K562 (cell line): ENCODE data around the gene CXCL14. TPM values are rescaled to one million over a fixed set of nuclear protein-coding genes. Genes with fewer than 3 reads are reported as not detected.
A peak's percentile ranks its signal among the peaks of the same experiment; 100 is the strongest.

ENCODE experiments used
- ARID1B ChIP-seq: fragments of 450-650 bp; IDR thresholded peaks from 2 replicates; pipeline ENCODE4 v1.6.1; 2016; ENCODE audit warnings: antibody characterized with exemption, mild to moderate bottlenecking, inconsistent platforms
- CBFA2T2 ChIP-seq: fragments of 450-650 bp; conservative IDR thresholded peaks from 2 replicates; pipeline ENCODE4 v1.6.1; 2017; ENCODE audit warnings: mild to moderate bottlenecking
- CBFA2T3 ChIP-seq: fragments of 450-650 bp; IDR thresholded peaks from 2 replicates; pipeline ENCODE4 v1.6.1; 2017
- DPF2 ChIP-seq: fragments of 450-650 bp; IDR thresholded peaks from 2 replicates; pipeline ENCODE4 v1.6.1; 2016
- EGR1 ChIP-seq: fragments of 450-650 bp; conservative IDR thresholded peaks from 2 replicates; pipeline ENCODE4 v1.6.1; 2017; ENCODE audit warnings: mild to moderate bottlenecking
- EP300 ChIP-seq: IDR thresholded peaks from 2 replicates; pipeline ENCODE4 v1.6.1; 2012; ENCODE audit warnings: low read length, improper control_type of control experiment
- FOSL1 ChIP-seq: fragments of 200-800 bp; sonication (Bioruptor generic); conservative IDR thresholded peaks from 2 replicates; pipeline ENCODE4 v1.6.1; 2016; ENCODE audit warnings: missing genetic modification characterization, missing compliant biosample characterization
- GATA2 ChIP-seq: sonication (generic); formaldehyde crosslinking; IDR thresholded peaks from 2 replicates; pipeline ENCODE4 v1.4.0; 2020; ENCODE audit warnings: mild to moderate bottlenecking, missing genetic modification reagents
- KLF16 ChIP-seq: IDR thresholded peaks from 2 replicates; pipeline ENCODE4 v1.6.1; 2016; ENCODE audit warnings: antibody characterized with exemption
- MTA2 ChIP-seq: fragments of 450-650 bp; IDR thresholded peaks from 2 replicates; pipeline ENCODE4 v1.6.1; 2016; ENCODE audit warnings: low read depth
- SMAD3 ChIP-seq: fragments of 450-650 bp; formaldehyde crosslinking; conservative IDR thresholded peaks from 2 replicates; pipeline ENCODE4 v1.4.0; 2020; ENCODE audit warnings: mild to moderate bottlenecking
- SMARCA4 ChIP-seq: fragments of 450-650 bp; IDR thresholded peaks from 2 replicates; pipeline ENCODE4 v1.6.1; 2016
- TEAD4 ChIP-seq, 2 experiments: sonication (generic) in 1 of 2; formaldehyde crosslinking in 1 of 2; IDR thresholded peaks; 2 replicates each; pipeline versions ENCODE4 v1.6.1 to v1.8.0; 2012 to 2022; ENCODE audit warnings: borderline replicate concordance in 1 of 2, inconsistent platforms in 1 of 2, low read length in 1 of 2, mild to moderate bottlenecking in 1 of 2, missing genetic modification reagents in 1 of 2
- ZKSCAN8 ChIP-seq: fragments of 200-800 bp; sonication (Bioruptor generic); IDR thresholded peaks from 2 replicates; pipeline ENCODE4 v1.6.1; 2016; ENCODE audit warnings: missing genetic modification characterization, missing compliant biosample characterization
- polyA plus RNA-seq, 8 experiments: library from polyadenylated mRNA; depleted of rRNA in 4 of 8; stranded (reverse) in 5 of 8; unstranded in 3 of 8; fragments of >200 nt; fragmentation: Nextera tagmentation in 2 of 8; fragmentation: Illumina TruSeq in 1 of 8; extraction: Ambion mirVana in 2 of 8; extraction: Trizol in 1 of 8; gene quantifications; 2 replicates each; pipeline versions ENCODE4 v1.2.1 to v1.2.3, GENCODE V29; 2011 to 2014; ENCODE audit warnings: inconsistent platforms in 1 of 8, missing spikeins in 1 of 8
- total RNA-seq, 7 experiments: library from RNA; depleted of rRNA in 6 of 7; stranded (reverse); fragments of >200 nt in 6 of 7; fragmentation: Illumina TruSeq in 2 of 7; extraction: Trizol in 2 of 7; gene quantifications; 2 replicates each; pipeline versions ENCODE4 v1.2.1 to v1.2.3, GENCODE V29; 2011 to 2021; ENCODE audit warnings: low replicate concordance in 1 of 7
- TF ChIP-seq, protein P1 (sequence below), 2 experiments: fragments of 450-650 bp in 1 of 2; sonication (generic) in 1 of 2; formaldehyde crosslinking in 1 of 2; IDR thresholded peaks in 1 of 2; conservative IDR thresholded peaks in 1 of 2; 2 replicates each; pipeline versions ENCODE4 v1.6.1 to v1.8.1; 2016 to 2023; ENCODE audit warnings: mild to moderate bottlenecking in 2 of 2, moderate library complexity in 2 of 2, inconsistent platforms in 1 of 2, missing genetic modification reagents in 1 of 2
- TF ChIP-seq, protein P2 (sequence below): fragments of 450-650 bp; IDR thresholded peaks from 2 replicates; pipeline ENCODE4 v1.6.1; 2018; ENCODE audit not compliant: partially characterized antibody

Gene CXCL14
- total and polyA plus RNA-seq, 9 of the 15 experiments (the other 6 are each of a cell fraction or from before 2014, with no cell fraction given), result not detected

DNA sequence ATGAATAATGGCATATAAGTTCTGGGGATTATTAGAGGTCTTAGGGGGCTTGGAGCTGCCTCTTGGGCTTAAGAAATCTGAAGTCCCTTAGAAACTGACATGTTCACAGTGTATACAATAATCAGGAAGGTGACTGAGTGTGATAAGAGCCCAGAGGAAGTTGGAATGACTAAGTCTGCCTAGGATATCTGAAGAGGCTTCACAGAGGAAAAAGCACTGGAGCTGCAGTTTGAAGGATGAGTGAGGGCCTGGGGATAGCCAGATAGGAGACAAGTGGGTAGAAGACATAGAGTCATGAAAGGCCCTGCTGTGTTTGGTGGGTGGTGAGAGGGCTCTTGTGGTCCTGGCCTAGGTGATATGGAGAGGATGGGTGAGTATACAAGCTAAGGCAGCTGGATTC is 51.9 kb downstream of the CXCL14 start (continued):
- TF ChIP-seq KLF16, result peak; percentile 43; the same call in 1 of the 2 replicates
- peak; percentile 67; the same call in 1 of the 2 replicates for TF ChIP-seq SMARCA4
- peak; percentile 85 for TF ChIP-seq ARID1B
- peak; percentile 89 for TF ChIP-seq CBFA2T3
- TF ChIP-seq TEAD4 (IDR thresholded peaks at IDR 0.05; ENCODE audit: low read length), result peak; percentile 64; the same call in 1 of the 2 replicates
- TF ChIP-seq TEAD4 (CRISPR knock-in tag; IDR thresholded peaks at IDR 0.05; ENCODE audit: borderline replicate concordance), result no peak
- TF ChIP-seq EGR1, result 0 out of 2 replicates have a peak, but pooled peaks have one; percentile 30
- TF ChIP-seq SMAD3 (CRISPR knock-in tag), result 0 out of 2 replicates have a peak, but pooled peaks have one; percentile 28
- TF ChIP-seq, protein P1, sequence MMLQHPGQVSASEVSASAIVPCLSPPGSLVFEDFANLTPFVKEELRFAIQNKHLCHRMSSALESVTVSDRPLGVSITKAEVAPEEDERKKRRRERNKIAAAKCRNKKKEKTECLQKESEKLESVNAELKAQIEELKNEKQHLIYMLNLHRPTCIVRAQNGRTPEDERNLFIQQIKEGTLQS (IDR thresholded peaks at IDR 0.05), result peak; percentile 33; the same call in 1 of the 2 replicates
- TF ChIP-seq, protein P1 (CRISPR knock-in tag; conservative IDR thresholded peaks at IDR 0.05), result no peak
- TF ChIP-seq, protein P2, sequence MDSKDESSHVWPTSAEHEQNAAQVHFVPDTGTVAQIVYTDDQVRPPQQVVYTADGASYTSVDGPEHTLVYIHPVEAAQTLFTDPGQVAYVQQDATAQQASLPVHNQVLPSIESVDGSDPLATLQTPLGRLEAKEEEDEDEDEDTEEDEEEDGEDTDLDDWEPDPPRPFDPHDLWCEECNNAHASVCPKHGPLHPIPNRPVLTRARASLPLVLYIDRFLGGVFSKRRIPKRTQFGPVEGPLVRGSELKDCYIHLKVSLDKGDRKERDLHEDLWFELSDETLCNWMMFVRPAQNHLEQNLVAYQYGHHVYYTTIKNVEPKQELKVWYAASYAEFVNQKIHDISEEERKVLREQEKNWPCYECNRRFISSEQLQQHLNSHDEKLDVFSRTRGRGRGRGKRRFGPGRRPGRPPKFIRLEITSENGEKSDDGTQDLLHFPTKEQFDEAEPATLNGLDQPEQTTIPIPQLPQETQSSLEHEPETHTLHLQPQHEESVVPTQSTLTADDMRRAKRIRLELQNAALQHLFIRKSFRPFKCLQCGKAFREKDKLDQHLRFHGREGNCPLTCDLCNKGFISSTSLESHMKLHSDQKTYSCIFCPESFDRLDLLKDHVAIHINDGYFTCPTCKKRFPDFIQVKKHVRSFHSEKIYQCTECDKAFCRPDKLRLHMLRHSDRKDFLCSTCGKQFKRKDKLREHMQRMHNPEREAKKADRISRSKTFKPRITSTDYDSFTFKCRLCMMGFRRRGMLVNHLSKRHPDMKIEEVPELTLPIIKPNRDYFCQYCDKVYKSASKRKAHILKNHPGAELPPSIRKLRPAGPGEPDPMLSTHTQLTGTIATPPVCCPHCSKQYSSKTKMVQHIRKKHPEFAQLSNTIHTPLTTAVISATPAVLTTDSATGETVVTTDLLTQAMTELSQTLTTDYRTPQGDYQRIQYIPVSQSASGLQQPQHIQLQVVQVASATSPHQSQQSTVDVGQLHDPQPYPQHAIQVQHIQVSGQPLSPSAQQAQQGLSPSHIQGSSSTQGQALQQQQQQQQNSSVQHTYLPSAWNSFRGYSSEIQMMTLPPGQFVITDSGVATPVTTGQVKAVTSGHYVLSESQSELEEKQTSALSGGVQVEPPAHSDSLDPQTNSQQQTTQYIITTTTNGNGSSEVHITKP, result no peak
- TF ChIP-seq CBFA2T2, result peak; percentile 82
- TF ChIP-seq EP300, result peak; percentile 52; the same call in 1 of the 2 replicates
- TF ChIP-seq FOSL1 (tag), result peak; percentile 83
- peak; percentile 46; the same call in 1 of the 2 replicates for TF ChIP-seq GATA2 (CRISPR knock-in tag)
- TF ChIP-seq DPF2, result peak; percentile 41; the same call in 1 of the 2 replicates
- TF ChIP-seq MTA2, result peak; percentile 43; the same call in 1 of the 2 replicates
- peak; percentile 81; the same call in 1 of the 2 replicates for TF ChIP-seq ZKSCAN8 (CRISPR knock-in tag)
